Activated naive CD4-positive, alpha-beta T cell treated with anti-CD3 and anti-CD28 coated beads, Interleukin-2, amount 50 U/mL, for 16 hours (primary cell): ENCODE measurements around the gene BTBD16.
A peak's percentile ranks its signal among the peaks of the same experiment; 100 is the strongest.

ENCODE experiments used
- DNase-seq: peaks from one replicate; pipeline ENCODE4 v3.0.0-alpha.2; 2020

The BTBD16 gene

GRCh38 chr10:122347170-122347841 lies 76.2 kb downstream of the BTBD16 start:
- no peak for DNase-seq

GRCh38 chr10:122348512-122348911 lies 77.4 kb downstream of the BTBD16 start:
- no peak for DNase-seq

- no peak for DNase-seq
Observed at GRCh38 chr10:122348935-122349361, 77.9 kb downstream of the BTBD16 start.

- no peak for DNase-seq
Observed at GRCh38 chr10:122349758-122350369, 78.8 kb downstream of the BTBD16 start.

- DNase-seq, result no peak
Observed at GRCh38 chr10:122350893-122351292, 79.8 kb downstream of the BTBD16 start.

- DNase-seq, result no peak
Observed at GRCh38 chr10:122352817-122353525, 81.9 kb downstream of the BTBD16 start.

- DNase-seq, result no peak
Observed at GRCh38 chr10:122354383-122354782, 83.3 kb downstream of the BTBD16 start.

- DNase-seq, result no peak
Observed at GRCh38 chr10:122357685-122358084, 86.6 kb downstream of the BTBD16 start.

GRCh38 chr10:122359621-122360020 lies 88.5 kb downstream of the BTBD16 start:
- no peak for DNase-seq

GRCh38 chr10:122361046-122361445 lies 90.0 kb downstream of the BTBD16 start:
- no peak for DNase-seq

- no peak for DNase-seq
Observed at GRCh38 chr10:122362031-122362592, 91.0 kb downstream of the BTBD16 start.

GRCh38 chr10:122362621-122363020 lies 91.5 kb downstream of the BTBD16 start:
- DNase-seq, result no peak

GRCh38 chr10:122363311-122363710 lies 92.2 kb downstream of the BTBD16 start:
- DNase-seq, result no peak

GRCh38 chr10:122363722-122364463 lies 92.8 kb downstream of the BTBD16 start:
- no peak for DNase-seq

- no peak for DNase-seq
Observed at GRCh38 chr10:122368502-122369254, 97.6 kb downstream of the BTBD16 start.

- no peak for DNase-seq
Observed at GRCh38 chr10:122373108-122373507, 102.0 kb downstream of the BTBD16 start.

- DNase-seq, result no peak
Observed at GRCh38 chr10:122373721-122374120, 102.6 kb downstream of the BTBD16 start.

GRCh38 chr10:122374237-122374858 lies 103.3 kb downstream of the BTBD16 start, which contains the start of gene PLEKHA1:
PLEKHA1 (plus strand) TSS chr10:122374708; CDS start chr10:122393201, 18,493 bp downstream.
- peak; percentile 94 for DNase-seq

GRCh38 chr10:122374859-122375678 lies 104.0 kb downstream of the BTBD16 start:
- DNase-seq, result peak; percentile 72

- DNase-seq, result no peak
Observed at GRCh38 chr10:122375679-122376160, 104.6 kb downstream of the BTBD16 start.
